Superior temporal gyrus (tissue), 1 donor: ENCODE data around the gene RPAP3.
A peak's percentile ranks its signal among the peaks of the same experiment; 100 is the strongest.

Experiments
- DNase-seq: peaks from one replicate; pipeline ENCODE4 v3.0.0-alpha.2; 2016; ENCODE audit errors: extremely low spot score

RPAP3 gene

GRCh38 chr12:47721431-47721973 lies 15.7 kb upstream of the RPAP3 start:
- DNase-seq: no peak

DNA sequence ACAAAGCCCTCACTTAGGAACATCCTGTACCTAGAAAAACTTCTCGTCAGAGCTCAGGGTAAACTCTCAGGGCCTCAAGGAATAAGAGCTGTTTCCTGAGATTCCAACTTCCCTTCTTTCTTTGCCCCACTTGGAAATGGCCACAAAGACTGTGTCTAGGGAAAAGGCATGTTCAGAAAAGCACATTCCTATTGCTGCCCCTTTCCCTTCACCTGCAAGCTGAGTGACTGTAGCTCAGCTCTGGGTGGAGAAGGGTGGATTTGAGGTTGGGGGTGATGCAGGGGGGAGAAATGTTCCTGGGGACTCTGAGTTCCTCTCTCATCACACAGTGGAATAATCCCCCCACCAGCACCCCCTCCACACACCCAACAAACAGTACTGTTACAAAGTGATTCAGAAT lies 12.7 kb upstream of the RPAP3 start:
- DNase-seq: no peak

- peak; percentile 91 for DNase-seq
These were observed 11.8 kb upstream of the RPAP3 start for GRCh38 chr12:47717443-47718193.

- DNase-seq: no peak
These were observed 11.2 kb upstream of the RPAP3 start for GRCh38 chr12:47717046-47717442.

GRCh38 chr12:47715877-47716548 lies 10.2 kb upstream of the RPAP3 start:
- no peak for DNase-seq

DNA sequence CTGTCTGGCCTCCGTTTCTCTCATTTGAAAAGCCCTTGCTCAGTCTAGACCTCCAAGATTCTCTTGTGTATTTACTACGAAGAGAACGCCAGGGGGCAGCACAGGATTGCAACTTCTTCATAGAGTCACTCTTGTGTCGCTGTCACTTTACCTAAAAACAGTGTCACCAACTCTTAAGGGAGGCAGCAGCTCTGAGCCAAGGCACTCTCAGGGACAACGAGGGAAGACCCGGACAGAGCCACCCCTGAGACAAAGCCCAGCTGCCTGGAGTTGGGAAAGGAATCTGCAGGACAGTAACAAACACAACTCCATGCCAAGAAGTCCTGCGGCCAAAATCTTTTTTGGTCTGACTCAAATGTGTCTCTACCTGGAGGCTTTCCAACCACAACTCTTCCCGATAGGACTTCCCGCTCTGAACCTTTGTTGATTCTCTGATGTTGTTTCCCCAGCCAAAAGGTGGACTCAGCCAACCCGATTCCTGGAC lies 9.6 kb upstream of the RPAP3 start:
- DNase-seq: peak; percentile 98

DNA sequence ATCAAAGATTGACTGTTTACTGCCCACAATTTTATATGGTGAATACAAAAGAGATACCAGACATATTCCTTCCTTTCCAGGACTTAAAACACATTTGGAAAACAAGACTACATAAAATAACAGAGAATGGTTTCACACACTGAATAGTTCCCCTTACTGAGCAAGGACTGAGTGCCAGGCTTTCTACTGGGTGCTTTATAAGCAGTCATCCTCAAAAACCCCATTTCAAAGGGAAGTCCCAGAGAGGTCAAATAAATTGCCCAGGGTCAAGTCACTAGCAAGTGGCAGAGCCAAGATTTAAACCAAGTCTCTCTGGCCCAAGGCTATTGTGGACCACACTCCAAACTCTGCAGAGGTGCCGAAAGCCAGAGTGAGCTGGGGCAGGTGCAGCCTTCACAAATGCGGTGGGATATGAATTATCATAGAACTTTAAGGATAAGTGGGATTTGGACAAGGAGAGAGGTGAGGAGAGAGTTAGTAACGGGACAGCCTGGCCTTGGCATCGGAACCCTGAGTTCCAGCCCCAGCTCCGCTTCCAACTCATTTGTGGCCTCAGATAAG lies 9.1 kb upstream of the RPAP3 start:
- no peak for DNase-seq

- DNase-seq: no peak
These were observed 6.3 kb upstream of the RPAP3 start for GRCh38 chr12:47712171-47712570.

GRCh38 chr12:47711448-47711847 lies 5.6 kb upstream of the RPAP3 start:
- no peak for DNase-seq

GRCh38 chr12:47710278-47710677 lies 4.4 kb upstream of the RPAP3 start:
- no peak for DNase-seq

DNA sequence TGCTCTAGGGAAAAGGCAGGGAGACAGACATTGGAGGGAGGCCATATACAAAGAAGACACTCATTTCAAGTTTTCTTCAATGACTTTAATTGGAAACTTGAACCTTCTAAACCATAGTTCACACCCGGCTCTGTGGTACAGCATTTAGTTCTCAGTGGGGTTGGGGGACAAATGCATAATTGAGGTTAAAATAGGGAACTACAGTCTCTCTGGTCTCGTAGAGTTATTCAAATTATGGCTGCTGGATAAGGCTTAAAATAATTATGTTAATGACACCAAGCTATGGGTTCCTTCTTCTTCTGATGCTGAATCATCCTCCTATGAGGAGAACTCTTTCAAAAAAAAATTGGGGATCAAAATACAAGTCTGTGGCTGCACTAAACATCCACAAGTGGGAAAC lies 3.8 kb upstream of the RPAP3 start:
- no peak for DNase-seq

GRCh38 chr12:47709237-47709636 lies 3.4 kb upstream of the RPAP3 start:
- no peak for DNase-seq

DNA sequence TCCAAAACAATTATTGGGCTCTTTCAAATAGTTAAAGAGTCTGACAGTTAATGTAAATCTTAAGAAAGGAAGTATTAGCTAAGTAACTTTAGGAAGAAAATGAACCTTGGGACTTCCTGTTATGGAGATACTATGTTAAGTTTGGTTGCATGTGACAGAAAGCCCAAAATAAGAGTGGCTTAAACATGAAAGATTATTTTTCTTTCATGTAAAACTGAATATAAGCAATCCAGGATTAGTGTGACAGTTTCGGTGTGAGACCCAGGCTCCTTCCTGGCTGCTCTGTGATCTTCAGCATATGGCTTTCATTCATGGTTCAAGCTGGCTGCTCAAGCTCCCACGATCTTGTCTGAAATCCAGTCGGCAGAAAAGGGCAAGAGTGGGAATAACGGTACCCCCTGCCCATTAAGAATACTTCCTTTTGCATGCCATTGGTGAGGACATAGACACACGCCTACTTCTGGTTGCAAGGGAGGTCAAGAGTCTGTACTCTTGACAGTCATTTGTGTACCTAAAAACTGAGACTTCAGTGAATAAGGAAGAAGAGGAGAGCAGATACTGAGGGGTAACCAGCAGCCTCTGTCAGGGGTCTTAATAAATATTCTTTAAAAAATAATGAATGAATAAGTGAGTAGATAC lies 2.2 kb upstream of the RPAP3 start:
- DNase-seq: no peak

GRCh38 chr12:47707355-47707754 lies 1.5 kb upstream of the RPAP3 start:
- DNase-seq: no peak

DNA sequence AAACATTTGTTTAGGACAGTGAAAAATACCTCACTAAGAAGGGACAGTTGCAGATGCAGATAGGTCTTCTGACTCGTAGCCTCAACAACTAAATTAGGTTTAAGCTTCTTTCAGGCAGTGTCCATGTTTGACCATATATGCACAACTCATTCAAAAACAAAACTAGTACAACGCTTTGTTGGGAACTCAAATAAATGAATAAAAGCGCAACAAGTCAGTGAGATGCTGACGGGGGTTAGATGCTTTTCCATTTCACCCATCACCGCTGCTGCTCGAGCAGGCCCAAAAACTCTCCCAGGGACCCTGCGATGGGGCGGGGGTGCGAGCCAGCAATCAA lies 633 bp downstream of the RPAP3 start:
- no peak for DNase-seq

- no peak for DNase-seq
These were observed 1.1 kb downstream of the RPAP3 start for GRCh38 chr12:47704719-47705118.

DNA sequence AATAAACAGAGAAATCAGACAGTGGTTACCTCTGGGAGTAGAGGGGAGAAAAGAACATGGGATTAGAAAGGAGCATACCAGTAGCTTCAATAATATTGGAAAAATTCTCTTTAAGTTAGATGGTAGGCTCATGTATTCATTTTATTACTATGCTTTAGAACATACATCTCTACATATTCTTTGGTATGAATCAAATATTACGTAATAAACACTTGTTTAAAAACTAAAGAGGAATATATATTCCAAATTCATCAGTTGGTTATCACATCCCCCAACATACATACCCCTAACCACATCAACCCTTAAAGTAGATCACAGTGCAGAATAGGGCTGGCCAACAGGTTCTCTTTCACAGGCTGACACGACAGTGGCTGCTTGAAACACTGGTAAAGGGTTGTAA lies 5.6 kb downstream of the RPAP3 start:
- no peak for DNase-seq

- DNase-seq: no peak
These were observed 7.2 kb downstream of the RPAP3 start for GRCh38 chr12:47698631-47699030.

DNA sequence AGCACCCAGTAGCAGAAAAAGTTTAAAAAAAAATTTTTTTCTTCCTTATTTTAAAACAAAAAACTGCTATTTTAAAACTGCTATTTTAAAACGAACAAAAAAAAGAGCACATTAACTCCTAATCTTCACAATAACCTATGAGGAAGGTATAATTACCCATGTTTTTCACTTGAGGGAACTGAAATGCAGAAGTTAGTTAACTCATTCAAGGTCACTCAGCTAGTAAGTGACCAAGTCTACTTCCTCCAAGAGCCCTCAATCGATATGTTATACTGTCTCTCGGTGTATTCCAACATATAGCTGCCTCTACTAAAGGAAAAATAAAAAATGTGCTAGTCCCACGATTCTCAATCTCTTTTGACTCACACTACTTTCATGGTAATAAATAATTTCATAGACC lies 7.8 kb downstream of the RPAP3 start:
- DNase-seq: no peak

DNA sequence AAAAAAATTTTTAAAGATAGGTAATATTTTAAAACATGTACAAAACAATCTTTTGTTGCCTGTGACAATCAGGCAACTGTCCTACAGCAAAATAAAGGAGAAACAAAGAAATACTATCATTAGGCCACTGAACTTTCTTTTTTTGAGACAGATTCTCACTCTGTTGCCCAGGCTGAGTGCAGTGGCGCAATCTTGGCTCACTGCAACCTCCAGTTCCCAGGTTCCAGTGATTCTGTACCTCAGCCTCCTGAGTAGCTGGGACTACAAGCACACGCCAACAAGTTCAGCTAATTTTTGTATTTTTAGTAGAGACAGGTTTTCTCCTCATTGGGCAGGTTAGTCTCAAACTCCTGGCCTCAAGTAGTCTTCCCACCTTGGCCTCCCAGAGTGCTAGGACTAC lies 16.6 kb downstream of the RPAP3 start:
- no peak for DNase-seq

DNA sequence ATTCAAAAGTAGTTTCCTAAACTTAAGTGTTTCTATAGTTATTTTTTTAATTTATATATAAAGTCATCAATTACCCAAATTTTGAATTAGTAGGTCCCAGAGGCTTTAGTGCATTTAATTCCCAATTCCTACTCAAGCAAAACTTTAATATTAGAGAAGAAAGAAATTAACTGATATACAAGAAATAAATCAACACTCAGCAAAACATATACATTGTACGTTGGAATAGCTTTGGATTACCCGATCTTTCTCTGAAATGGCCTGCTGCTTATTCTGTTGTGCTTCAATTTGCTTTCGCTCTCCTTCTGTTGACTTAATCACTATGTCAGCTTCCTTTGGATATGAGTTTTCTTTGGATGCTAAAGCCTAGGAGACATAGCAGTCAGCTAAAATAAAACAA lies 18.2 kb downstream of the RPAP3 start:
- DNase-seq: no peak

GRCh38 chr12:47686645-47687240 lies 19.1 kb downstream of the RPAP3 start:
- peak; percentile 76 for DNase-seq
